ENCODE data around the gene GOLGA6L2. TPM values are rescaled to one million over a fixed set of nuclear protein-coding genes. Genes with fewer than 3 reads are reported as not detected.

Gene GOLGA6L2
- total and polyA plus RNA-seq, 2 donors (not counting 3 experiments of a cell fraction or from before 2014, with no cell fraction given): not detected

DNA sequence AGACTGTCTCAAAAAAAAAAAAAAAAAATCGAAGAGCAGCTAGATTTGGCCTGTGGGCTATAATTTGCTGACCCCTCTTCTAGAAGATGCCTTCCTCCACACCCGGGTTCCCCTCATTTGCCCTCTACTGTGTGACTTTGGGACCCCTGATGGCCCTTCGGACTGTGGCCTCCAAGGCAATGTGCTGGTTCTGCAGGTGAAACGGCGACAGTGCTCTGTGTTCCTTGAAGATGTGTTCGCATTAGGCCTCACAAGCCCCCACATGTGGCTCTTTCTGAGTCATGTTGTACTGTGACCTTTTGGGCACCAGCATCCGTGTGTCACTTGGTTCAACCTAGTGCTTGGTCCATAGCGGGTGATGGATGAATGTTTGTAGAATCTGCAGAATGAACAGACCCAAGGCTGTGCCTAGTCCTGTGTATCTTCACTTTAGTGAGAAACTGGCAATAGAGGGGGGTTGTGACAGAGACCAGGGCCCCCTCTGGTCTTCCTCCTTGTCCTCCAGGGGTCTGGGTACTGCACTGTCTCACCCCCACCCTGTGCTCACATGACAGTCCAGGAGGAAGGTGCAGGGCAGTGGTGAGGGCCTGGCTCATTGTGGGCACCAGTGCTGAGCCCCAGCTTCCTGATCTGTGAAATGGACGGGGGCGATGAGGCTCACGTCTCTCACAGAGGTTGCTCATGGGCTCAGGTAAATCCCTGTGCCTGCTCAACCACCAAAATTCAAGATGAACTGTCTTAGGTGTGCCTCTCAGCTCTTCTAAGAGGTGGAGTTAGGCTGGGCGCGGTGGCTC is 22.7 kb downstream of the GOLGA6L2 start:
- Histone ChIP-seq H3K4me1 (ENCODE audit: control insufficient read depth, extremely low read depth, insufficient read depth, low read length) (no peaks in the 10 kb centered on the region), H3K9ac (replicated peaks; ENCODE audit: extremely low read depth, insufficient read depth, low read length) (no peak overlapping the region), H3K27ac (ENCODE audit: insufficient read depth, low read depth, low read length) (no peak overlapping the region), H3K27me3 (ENCODE audit: control insufficient read depth in 2 of 2, insufficient read depth in 2 of 2, low read length in 2 of 2) (no peaks in the 10 kb centered on the region), H3K79me2 (ENCODE audit: control insufficient read depth, insufficient read depth, low read length) (no peaks in the 10 kb centered on the region), H3K4me2 (ENCODE audit: insufficient read depth, low read length) (no peak overlapping the region), H3K9me1 (replicated peaks; ENCODE audit: control insufficient read depth, extremely low read depth, insufficient read depth, low read length) (no peaks in the 10 kb centered on the region), H3K36me3 (ENCODE audit: control insufficient read depth in 2 of 2, extremely low read depth in 1 of 2, insufficient read depth in 2 of 2, low read length in 2 of 2) (no peaks in the 10 kb centered on the region), H3K4me3 (replicated peaks in 1 of 3; ENCODE audit: insufficient read depth in 1 of 3, low read depth in 1 of 3, low read length in 3 of 3) (no peak overlapping the region), H4K20me1 (replicated peaks; ENCODE audit: control insufficient read depth, extremely low read depth, insufficient read depth, low read length) (no peaks in the 10 kb centered on the region), H2AFZ (ENCODE audit: low read depth, low read length) (no peak overlapping the region), H3K9me3 (replicated peaks; ENCODE audit: control insufficient read depth, insufficient read depth, low read length) (no peaks in the 10 kb centered on the region)
- FAIRE-seq (no peak), DNase-seq (ENCODE audit: low read depth, low spot score) (no peak)
- dilution Hi-C loops (cut with MboI; ENCODE audit: extremely low pct_ligation_motif_present, low sequenced_read_pairs) (no loop called here), intact Hi-C loops (cut with micrococcal nuclease) (no loop called here)
- TF ChIP-seq FOS (IDR thresholded peaks at IDR 0.05; ENCODE audit: borderline replicate concordance, insufficient read depth, low read length): no peak
- CTCF ChIA-PET: no interaction called here
- POLR2A ChIA-PET: no interaction called here
- BruUV-seq (replicated peaks): no TSS peak

DNA sequence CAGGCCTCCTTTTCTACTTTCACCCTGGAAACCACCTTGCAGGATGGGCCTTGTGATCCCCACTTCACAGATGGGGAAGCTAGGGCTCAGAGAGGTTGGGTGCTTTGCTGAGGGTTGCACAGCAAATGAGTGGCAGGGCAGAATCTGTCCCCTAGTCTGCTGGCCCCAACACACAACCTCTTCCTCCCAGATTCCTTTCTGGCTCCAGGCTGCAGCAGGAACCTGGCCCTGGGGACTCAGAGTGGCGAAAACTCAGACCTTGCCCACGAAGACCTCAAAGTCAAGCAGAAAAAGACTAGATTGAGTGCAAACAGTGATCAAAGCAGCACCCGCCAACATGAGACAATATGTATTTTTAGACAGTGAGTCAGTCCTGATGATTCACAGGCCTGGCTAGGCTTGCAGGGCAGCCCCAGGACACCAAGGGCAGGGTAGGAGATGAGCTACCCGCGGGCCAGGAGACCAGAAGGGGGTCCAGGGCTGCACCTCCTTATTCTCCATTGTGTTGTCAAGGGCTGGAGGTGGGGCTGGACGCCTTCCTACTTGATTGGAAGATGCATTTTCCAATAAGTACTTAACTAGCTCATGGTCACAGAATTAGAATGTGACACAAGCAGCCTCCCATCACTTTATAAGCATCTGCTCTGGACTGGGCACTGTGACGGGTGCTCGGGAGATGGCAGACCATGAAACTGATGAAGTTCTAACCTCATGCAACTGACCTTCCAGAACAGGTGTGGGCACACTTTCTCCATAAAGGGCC is 23.9 kb downstream of the GOLGA6L2 start:
- H2AFZ ChIP-seq (ENCODE audit: low read depth, low read length): no peak overlapping the region
- no peak overlapping the region for H3K4me2 ChIP-seq (ENCODE audit: insufficient read depth, low read length)
- intact Hi-C loops (cut with micrococcal nuclease): no loop called here
- CTCF ChIA-PET: no interaction called here
- no peak overlapping the region for H3K4me3 ChIP-seq (replicated peaks in 1 of 3; ENCODE audit: insufficient read depth in 1 of 3, low read depth in 1 of 3, low read length in 3 of 3)
- BruUV-seq (replicated peaks): no TSS peak
- H4K20me1 ChIP-seq (replicated peaks; ENCODE audit: control insufficient read depth, extremely low read depth, insufficient read depth, low read length): no peaks in the 10 kb centered on the region
- no peak for DNase-seq (ENCODE audit: low read depth, low spot score)
- H3K9me1 ChIP-seq (replicated peaks; ENCODE audit: control insufficient read depth, extremely low read depth, insufficient read depth, low read length): no peaks in the 10 kb centered on the region
- no peaks in the 10 kb centered on the region for H3K9me3 ChIP-seq (replicated peaks; ENCODE audit: control insufficient read depth, insufficient read depth, low read length)
- no peak for TF ChIP-seq FOS (IDR thresholded peaks at IDR 0.05; ENCODE audit: borderline replicate concordance, insufficient read depth, low read length)
- no peak for TF ChIP-seq EZH2 (IDR thresholded peaks at IDR 0.05; ENCODE audit: borderline replicate concordance, low read depth, low read length, severe bottlenecking)
- TF ChIP-seq JUN (IDR thresholded peaks at IDR 0.05; ENCODE audit: borderline replicate concordance, insufficient read depth, insufficient read length, low read depth): no peak
- no peak for TF ChIP-seq MYC (IDR thresholded peaks at IDR 0.05; ENCODE audit: low read depth, low read length)
- TF ChIP-seq GATA2 (IDR thresholded peaks at IDR 0.05; ENCODE audit: insufficient read depth, insufficient read length, low read depth, low read length): no peak
- TF ChIP-seq, protein P1, sequence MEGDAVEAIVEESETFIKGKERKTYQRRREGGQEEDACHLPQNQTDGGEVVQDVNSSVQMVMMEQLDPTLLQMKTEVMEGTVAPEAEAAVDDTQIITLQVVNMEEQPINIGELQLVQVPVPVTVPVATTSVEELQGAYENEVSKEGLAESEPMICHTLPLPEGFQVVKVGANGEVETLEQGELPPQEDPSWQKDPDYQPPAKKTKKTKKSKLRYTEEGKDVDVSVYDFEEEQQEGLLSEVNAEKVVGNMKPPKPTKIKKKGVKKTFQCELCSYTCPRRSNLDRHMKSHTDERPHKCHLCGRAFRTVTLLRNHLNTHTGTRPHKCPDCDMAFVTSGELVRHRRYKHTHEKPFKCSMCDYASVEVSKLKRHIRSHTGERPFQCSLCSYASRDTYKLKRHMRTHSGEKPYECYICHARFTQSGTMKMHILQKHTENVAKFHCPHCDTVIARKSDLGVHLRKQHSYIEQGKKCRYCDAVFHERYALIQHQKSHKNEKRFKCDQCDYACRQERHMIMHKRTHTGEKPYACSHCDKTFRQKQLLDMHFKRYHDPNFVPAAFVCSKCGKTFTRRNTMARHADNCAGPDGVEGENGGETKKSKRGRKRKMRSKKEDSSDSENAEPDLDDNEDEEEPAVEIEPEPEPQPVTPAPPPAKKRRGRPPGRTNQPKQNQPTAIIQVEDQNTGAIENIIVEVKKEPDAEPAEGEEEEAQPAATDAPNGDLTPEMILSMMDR (IDR thresholded peaks at IDR 0.05; ENCODE audit: extremely low read depth in 1 of 2, insufficient read depth in 1 of 2, low read depth in 1 of 2, low read length in 2 of 2): no peak
- TF ChIP-seq POLR2A (IDR thresholded peaks at IDR 0.05; ENCODE audit: low read depth, low read length): no peak
- no peak for TF ChIP-seq POLR2AphosphoS5 (IDR thresholded peaks at IDR 0.05; ENCODE audit: insufficient read depth, low read depth, low read length)
- TF ChIP-seq, protein P2, sequence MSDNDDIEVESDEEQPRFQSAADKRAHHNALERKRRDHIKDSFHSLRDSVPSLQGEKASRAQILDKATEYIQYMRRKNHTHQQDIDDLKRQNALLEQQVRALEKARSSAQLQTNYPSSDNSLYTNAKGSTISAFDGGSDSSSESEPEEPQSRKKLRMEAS (IDR thresholded peaks at IDR 0.05; ENCODE audit: insufficient read depth, insufficient read length): no peak
- no peaks in the 10 kb centered on the region for H3K27me3 ChIP-seq (ENCODE audit: control insufficient read depth in 2 of 2, insufficient read depth in 2 of 2, low read length in 2 of 2)
- peak; percentile 80 for FAIRE-seq
- no peaks in the 10 kb centered on the region for H3K36me3 ChIP-seq (ENCODE audit: control insufficient read depth in 2 of 2, extremely low read depth in 1 of 2, insufficient read depth in 2 of 2, low read length in 2 of 2)
- dilution Hi-C loops (cut with MboI; ENCODE audit: extremely low pct_ligation_motif_present, low sequenced_read_pairs): no loop called here
- POLR2A ChIA-PET: no interaction called here
- H3K27ac ChIP-seq (ENCODE audit: insufficient read depth, low read depth, low read length): no peak overlapping the region
- no peaks in the 10 kb centered on the region for H3K79me2 ChIP-seq (ENCODE audit: control insufficient read depth, insufficient read depth, low read length)
- H3K4me1 ChIP-seq (ENCODE audit: control insufficient read depth, extremely low read depth, insufficient read depth, low read length): no peaks in the 10 kb centered on the region
- H3K9ac ChIP-seq (replicated peaks; ENCODE audit: extremely low read depth, insufficient read depth, low read length): no peak overlapping the region
